ENCODE measurements around the gene USP10. TPM values are rescaled to one million over a fixed set of nuclear protein-coding genes. Genes with fewer than 3 reads are reported as not detected.

Gene USP10
- total and polyA plus RNA-seq, 7 donors = 17.1 to 64.3 (median 43.9) TPM

DNA sequence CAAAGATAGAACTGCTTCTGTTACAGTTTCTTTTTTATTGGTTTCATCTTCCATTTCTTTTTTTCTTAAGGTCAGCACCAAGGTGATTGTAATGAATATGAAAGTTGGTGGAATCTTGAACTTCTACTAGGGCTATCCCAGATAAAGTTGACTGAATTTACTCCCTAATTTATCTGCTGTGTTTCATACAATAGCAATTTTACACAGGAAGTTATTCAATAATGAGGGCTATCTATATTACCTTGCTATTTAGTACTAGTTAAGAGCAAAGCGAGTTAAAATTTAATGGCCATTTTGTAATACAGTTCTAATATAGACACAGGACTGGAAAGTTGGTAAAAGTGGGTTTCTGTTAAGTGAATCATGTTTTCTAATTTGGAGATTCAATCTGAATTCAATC lies 24.1 kb downstream of the USP10 start:
- peak overlapping the region in 1 of 4 donors; percentile 19 for H3K27ac ChIP-seq
- WGBS, 2 donors = 64 to 89% methylated on average over 1 of the region's 1 CpG

DNA sequence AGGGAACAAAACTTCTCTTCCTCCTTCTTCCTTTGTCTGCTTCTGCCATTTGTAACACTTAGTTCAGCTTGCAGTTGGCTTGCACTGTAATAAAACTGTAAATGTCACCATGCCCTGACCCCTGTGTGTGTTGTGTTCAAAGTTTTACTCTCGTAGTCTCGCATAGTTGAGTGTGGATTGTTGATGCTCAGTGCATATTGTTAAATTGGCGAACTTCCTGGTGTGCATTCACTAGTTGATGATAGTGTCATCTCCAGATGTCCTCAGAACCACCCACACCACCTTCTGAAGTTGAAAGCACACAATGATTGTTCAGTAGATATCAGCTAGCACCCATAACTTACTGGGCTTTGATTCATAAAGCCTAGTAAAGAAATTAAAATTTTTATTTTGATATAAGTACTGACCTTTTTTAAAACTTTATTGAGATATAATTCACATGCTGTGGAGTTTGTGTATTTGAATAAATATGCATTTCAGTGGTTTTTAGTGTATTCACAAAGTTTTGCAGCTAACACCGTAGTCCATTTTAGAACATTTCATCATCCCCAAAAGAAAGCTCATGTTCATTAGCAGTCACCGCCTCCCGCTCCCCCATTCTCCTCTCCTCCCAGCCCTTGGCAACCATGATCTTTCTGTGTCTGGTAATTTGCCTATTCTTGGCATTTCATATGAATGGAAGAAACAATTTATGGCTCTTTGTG lies 25.0 kb downstream of the USP10 start:
- TF ChIP-seq POLR2AphosphoS5 (IDR thresholded peaks at IDR 0.05) (no peak), EP300 (IDR thresholded peaks at IDR 0.05) (no peak), POLR2A (IDR thresholded peaks at IDR 0.05) (no peak)
- TF ChIP-seq, protein P1, sequence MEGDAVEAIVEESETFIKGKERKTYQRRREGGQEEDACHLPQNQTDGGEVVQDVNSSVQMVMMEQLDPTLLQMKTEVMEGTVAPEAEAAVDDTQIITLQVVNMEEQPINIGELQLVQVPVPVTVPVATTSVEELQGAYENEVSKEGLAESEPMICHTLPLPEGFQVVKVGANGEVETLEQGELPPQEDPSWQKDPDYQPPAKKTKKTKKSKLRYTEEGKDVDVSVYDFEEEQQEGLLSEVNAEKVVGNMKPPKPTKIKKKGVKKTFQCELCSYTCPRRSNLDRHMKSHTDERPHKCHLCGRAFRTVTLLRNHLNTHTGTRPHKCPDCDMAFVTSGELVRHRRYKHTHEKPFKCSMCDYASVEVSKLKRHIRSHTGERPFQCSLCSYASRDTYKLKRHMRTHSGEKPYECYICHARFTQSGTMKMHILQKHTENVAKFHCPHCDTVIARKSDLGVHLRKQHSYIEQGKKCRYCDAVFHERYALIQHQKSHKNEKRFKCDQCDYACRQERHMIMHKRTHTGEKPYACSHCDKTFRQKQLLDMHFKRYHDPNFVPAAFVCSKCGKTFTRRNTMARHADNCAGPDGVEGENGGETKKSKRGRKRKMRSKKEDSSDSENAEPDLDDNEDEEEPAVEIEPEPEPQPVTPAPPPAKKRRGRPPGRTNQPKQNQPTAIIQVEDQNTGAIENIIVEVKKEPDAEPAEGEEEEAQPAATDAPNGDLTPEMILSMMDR (IDR thresholded peaks at IDR 0.05) = no peak
- peak overlapping the region in 3 of 4 donors; percentile 4 to 35 (median 19) for H3K27ac ChIP-seq
- H3K4me1 ChIP-seq = peaks cover 0 to 56% (median 42%) of the 10 kb centered on the region in 4 donors
- H3K27me3 ChIP-seq = no peaks in the 10 kb centered on the region
- 50 to 53% methylated on average over 6 of the region's 6 CpGs for WGBS, 2 donors
- no peak overlapping the region for H3K4me3 ChIP-seq
- H3K36me3 ChIP-seq = no peaks in the 10 kb centered on the region
- H3K9me3 ChIP-seq = no peaks in the 10 kb centered on the region
- DNase-seq = no peak
- intact Hi-C loops (cut with DNase I) = loop anchor here (5.0 kb wide), 1 partner anchor 212 kb away; no protein-coding TSS in a partner anchor

More for the DNA sequence above, 24.1 kb downstream of the USP10 start:
- no peak for DNase-seq
- Histone ChIP-seq H3K4me1 (peaks cover 0 to 53% (median 37%) of the 10 kb centered on the region in 4 donors), H3K9me3 (no peaks in the 10 kb centered on the region), H3K36me3 (no peaks in the 10 kb centered on the region), H3K27me3 (no peaks in the 10 kb centered on the region), H3K4me3 (no peak overlapping the region)
- TF ChIP-seq POLR2A (IDR thresholded peaks at IDR 0.05) (no peak), POLR2AphosphoS5 (IDR thresholded peaks at IDR 0.05) (no peak), EP300 (IDR thresholded peaks at IDR 0.05) (no peak)
- TF ChIP-seq, protein P1 (IDR thresholded peaks at IDR 0.05) = no peak
- intact Hi-C loops (cut with DNase I) = no loop called here

DNA sequence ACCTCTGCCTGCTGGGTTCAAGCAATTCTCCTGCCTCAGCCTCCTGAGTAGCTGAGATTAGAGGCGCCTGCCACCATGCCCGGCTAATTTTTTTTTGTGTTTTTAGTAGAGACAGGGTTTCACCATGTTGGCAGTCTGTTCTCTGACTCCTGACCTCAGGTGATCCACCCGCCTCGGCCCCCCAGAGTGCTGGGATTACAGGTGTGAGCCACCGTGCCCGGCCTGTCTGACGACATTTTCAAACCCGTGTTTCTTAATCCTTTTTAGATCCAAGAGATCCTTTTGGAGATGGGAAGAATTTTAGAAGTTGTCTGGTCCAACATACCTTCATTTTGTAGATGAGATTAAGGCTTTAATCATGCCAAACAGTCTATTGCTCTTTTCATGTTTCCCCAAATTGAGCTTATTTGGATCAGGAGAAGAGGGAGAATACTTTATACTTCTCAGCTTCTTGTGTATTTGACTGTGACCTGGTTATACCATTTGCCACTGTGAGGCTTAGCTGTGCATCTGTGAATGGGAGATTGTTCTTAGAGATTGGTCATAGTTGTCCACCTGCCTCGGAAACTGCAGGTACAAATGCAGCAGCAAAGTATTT lies 25.8 kb downstream of the USP10 start:
- TF ChIP-seq EP300 (IDR thresholded peaks at IDR 0.05) (no peak), POLR2AphosphoS5 (IDR thresholded peaks at IDR 0.05) (no peak), POLR2A (IDR thresholded peaks at IDR 0.05) (no peak)
- Histone ChIP-seq H3K4me1 (peaks cover 0 to 56% (median 45%) of the 10 kb centered on the region in 4 donors), H3K36me3 (no peaks in the 10 kb centered on the region), H3K27me3 (no peaks in the 10 kb centered on the region), H3K4me3 (no peak overlapping the region), H3K27ac (no peak overlapping the region), H3K9me3 (no peaks in the 10 kb centered on the region)
- no peak for DNase-seq
- 58 to 77% methylated on average over 9 of the region's 9 CpGs for WGBS, 2 donors
- intact Hi-C loops (cut with DNase I) = loop anchor here (1.0 to 5.0 kb wide), 3 partner anchors 53 to 213 kb away; no protein-coding TSS in a partner anchor

DNA sequence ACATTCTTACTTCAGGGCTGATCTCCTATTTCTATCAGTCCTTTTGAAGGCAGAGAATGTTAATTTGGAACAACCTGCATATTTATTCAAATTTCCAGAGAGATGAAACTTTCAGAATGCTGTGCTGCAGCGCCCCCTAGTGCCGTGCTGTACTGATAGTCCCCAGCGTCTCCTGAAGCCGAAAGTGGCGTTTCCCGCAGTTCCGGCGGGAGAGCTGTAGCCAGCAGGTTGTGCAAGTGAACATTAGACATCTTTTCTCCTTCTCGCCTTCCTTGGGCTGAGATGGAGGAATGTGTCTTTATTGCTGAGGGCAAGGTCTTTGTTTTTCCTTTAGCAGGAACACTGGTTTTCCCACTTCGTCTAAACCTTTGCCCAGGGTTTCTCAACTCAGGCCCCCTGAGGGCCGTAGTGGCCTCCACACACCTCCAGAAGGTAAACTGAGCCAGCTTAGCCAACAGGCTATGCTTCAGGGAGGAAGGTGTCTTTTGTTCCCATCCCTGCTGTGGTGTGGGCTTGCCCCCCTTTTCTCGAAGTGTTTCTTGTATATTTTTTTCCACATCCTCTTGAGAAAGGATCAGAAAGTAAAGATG lies 26.4 kb downstream of the USP10 start:
- H3K9me3 ChIP-seq = no peaks in the 10 kb centered on the region
- peak; percentile 95 for DNase-seq
- peaks cover 0 to 62% (median 48%) of the 10 kb centered on the region in 4 donors for H3K4me1 ChIP-seq
- peak overlapping the region; percentile 3 to 68 (median 63) for H3K27ac ChIP-seq
- no peaks in the 10 kb centered on the region for H3K27me3 ChIP-seq
- H3K36me3 ChIP-seq = no peaks in the 10 kb centered on the region
- peak overlapping the region in 1 of 4 donors; percentile 9 for H3K4me3 ChIP-seq
- intact Hi-C loops (cut with DNase I) = loop anchor here (1.0 to 5.0 kb wide), 3 partner anchors 54 to 214 kb away; no protein-coding TSS in a partner anchor
- TF ChIP-seq, protein P1 (IDR thresholded peaks at IDR 0.05) = peak; percentile 92 to 95 (median 93)
- peak in 1 of 4 donors; percentile 20 for TF ChIP-seq POLR2AphosphoS5 (IDR thresholded peaks at IDR 0.05)
- no peak for TF ChIP-seq EP300 (IDR thresholded peaks at IDR 0.05)
- no peak for TF ChIP-seq POLR2A (IDR thresholded peaks at IDR 0.05)
- 3 to 10% methylated on average over 12 of the region's 12 CpGs for WGBS, 2 donors

Measured in sigmoid colon (tissue), 7 donors.